ENCODE measurements around the gene AFF1.

The AFF1 gene

GRCh38 chr4:86892636-86892960 lies 42.2 kb upstream of the AFF1 start:
- Histone ChIP-seq H3K4me2 (ENCODE audit: low read depth, low read length, poor library complexity, severe bottlenecking) (no peak overlapping the region), H3K36me3 (ENCODE audit: low read length) (no peaks in the 10 kb centered on the region), H3K9ac (ENCODE audit: low read length) (no peak overlapping the region), H3K9me2 (replicated peaks; ENCODE audit: insufficient read depth, low read length) (no peaks in the 10 kb centered on the region), H3K4me3 (ENCODE audit: insufficient read depth, low read length, poor library complexity, severe bottlenecking) (no peak overlapping the region), H3K27ac (ENCODE audit: low read depth, low read length) (no peak overlapping the region), H2AFZ (ENCODE audit: low read depth, low read length, severe bottlenecking) (no peak overlapping the region), H3F3A (ENCODE audit: insufficient read depth) (no peaks in the 10 kb centered on the region), H3K27me3 (ENCODE audit: low read length) (no peaks in the 10 kb centered on the region), H3K9me3 (ENCODE audit: insufficient read depth, low read length) (no peaks in the 10 kb centered on the region), H3K79me2 (ENCODE audit: insufficient read depth, low read length) (no peaks in the 10 kb centered on the region), H4K20me1 (ENCODE audit: low read depth, low read length) (no peaks in the 10 kb centered on the region)
- TF ChIP-seq CTCF (IDR thresholded peaks at IDR 0.05; ENCODE audit: insufficient read depth, low read length, poor library complexity, severe bottlenecking) (no peak), EZH2phosphoT487 (conservative IDR thresholded peaks at IDR 0.05; ENCODE audit: low read length) (no peak)

GRCh38 chr4:86893136-86893535 lies 41.7 kb upstream of the AFF1 start:
- Histone ChIP-seq H3K9me3 (ENCODE audit: insufficient read depth, low read length) (no peaks in the 10 kb centered on the region), H3F3A (ENCODE audit: insufficient read depth) (no peaks in the 10 kb centered on the region), H2AFZ (ENCODE audit: low read depth, low read length, severe bottlenecking) (no peak overlapping the region), H3K36me3 (ENCODE audit: low read length) (no peaks in the 10 kb centered on the region), H3K27me3 (ENCODE audit: low read length) (no peaks in the 10 kb centered on the region), H3K9me2 (replicated peaks; ENCODE audit: insufficient read depth, low read length) (no peaks in the 10 kb centered on the region), H4K20me1 (ENCODE audit: low read depth, low read length) (no peaks in the 10 kb centered on the region), H3K79me2 (ENCODE audit: insufficient read depth, low read length) (no peaks in the 10 kb centered on the region), H3K4me2 (ENCODE audit: low read depth, low read length, poor library complexity, severe bottlenecking) (no peak overlapping the region), H3K9ac (ENCODE audit: low read length) (no peak overlapping the region), H3K4me3 (ENCODE audit: insufficient read depth, low read length, poor library complexity, severe bottlenecking) (no peak overlapping the region), H3K27ac (ENCODE audit: low read depth, low read length) (no peak overlapping the region)
- TF ChIP-seq CTCF (IDR thresholded peaks at IDR 0.05; ENCODE audit: insufficient read depth, low read length, poor library complexity, severe bottlenecking) = no peak
- no peak for TF ChIP-seq EZH2phosphoT487 (conservative IDR thresholded peaks at IDR 0.05; ENCODE audit: low read length)

- no peak overlapping the region for H2AFZ ChIP-seq (ENCODE audit: low read depth, low read length, severe bottlenecking)
- H3K4me3 ChIP-seq (ENCODE audit: insufficient read depth, low read length, poor library complexity, severe bottlenecking) = no peak overlapping the region
- H3F3A ChIP-seq (ENCODE audit: insufficient read depth) = no peaks in the 10 kb centered on the region
- H3K27ac ChIP-seq (ENCODE audit: low read depth, low read length) = no peak overlapping the region
- no peaks in the 10 kb centered on the region for H3K36me3 ChIP-seq (ENCODE audit: low read length)
- H3K9ac ChIP-seq (ENCODE audit: low read length) = no peak overlapping the region
- H3K79me2 ChIP-seq (ENCODE audit: insufficient read depth, low read length) = no peaks in the 10 kb centered on the region
- H3K27me3 ChIP-seq (ENCODE audit: low read length) = no peaks in the 10 kb centered on the region
- H3K9me2 ChIP-seq (replicated peaks; ENCODE audit: insufficient read depth, low read length) = no peaks in the 10 kb centered on the region
- H3K9me3 ChIP-seq (ENCODE audit: insufficient read depth, low read length) = no peaks in the 10 kb centered on the region
- H3K4me2 ChIP-seq (ENCODE audit: low read depth, low read length, poor library complexity, severe bottlenecking) = no peak overlapping the region
- H4K20me1 ChIP-seq (ENCODE audit: low read depth, low read length) = no peaks in the 10 kb centered on the region
- TF ChIP-seq CTCF (IDR thresholded peaks at IDR 0.05; ENCODE audit: insufficient read depth, low read length, poor library complexity, severe bottlenecking) (no peak), EZH2phosphoT487 (conservative IDR thresholded peaks at IDR 0.05; ENCODE audit: low read length) (no peak)
Measured at GRCh38 chr4:86894455-86894854, 40.4 kb upstream of the AFF1 start.
